Keratinocyte (primary cell): ENCODE data around the gene THOC2. TPM values are rescaled to one million over a fixed set of nuclear protein-coding genes. Genes with fewer than 3 reads are reported as not detected.

ENCODE experiments used
- DNase-seq: peaks from one replicate; pipeline ENCODE4 v3.0.0-alpha.2; 2011; ENCODE audit warnings: low read depth, missing footprints, low spot score
- FAIRE-seq: peaks from 2 replicates; lab custom pipeline; 2011; peaks lifted over from hg19 to GRCh38; lab: Jason Lieb, UNC
- H2AFZ ChIP-seq: 2 replicates; pipeline ENCODE4 v1.6.0; 2012; ENCODE audit warnings: low read length, control low read depth, inconsistent platforms; ENCODE audit not compliant: control insufficient read depth
- H3K27ac ChIP-seq: 2 replicates; pipeline ENCODE4 v1.5.1; 2011; ENCODE audit warnings: low read length; ENCODE audit not compliant: control insufficient read depth, insufficient read depth
- H3K27me3 ChIP-seq: 3 replicates; pipeline ENCODE4 v1.6.0; 2011; ENCODE audit warnings: low read length; ENCODE audit not compliant: control insufficient read depth, insufficient read depth; ENCODE audit errors: extremely low read depth
- H3K36me3 ChIP-seq, 2 experiments: 2 replicates in 1 of 2; 3 replicates in 1 of 2; pipeline ENCODE4 v1.5.1; 2011; ENCODE audit warnings: low read length in 2 of 2, mild to moderate bottlenecking in 1 of 2; ENCODE audit not compliant: control insufficient read depth in 2 of 2, insufficient read depth in 2 of 2; ENCODE audit errors: extremely low read depth in 1 of 2
- H3K4me1 ChIP-seq: 3 replicates; pipeline ENCODE4 v1.5.1; 2011; ENCODE audit warnings: low read length; ENCODE audit not compliant: control insufficient read depth, insufficient read depth; ENCODE audit errors: extremely low read depth
- H3K4me2 ChIP-seq: 3 replicates; pipeline ENCODE4 v1.6.0; 2011; ENCODE audit warnings: low read depth, low read length; ENCODE audit not compliant: control insufficient read depth, insufficient read depth; ENCODE audit errors: extremely low read depth
- H3K4me3 ChIP-seq, 3 experiments: fragments of 200-600 bp in 1 of 3; sonication (generic) in 1 of 3; 2 replicates in 2 of 3; 3 replicates in 1 of 3; pipeline ENCODE4 v1.5.1; 2011 to 2016; ENCODE audit warnings: low read length in 3 of 3, mild to moderate bottlenecking in 3 of 3, control low read depth in 2 of 3, inconsistent platforms in 1 of 3, low read depth in 1 of 3, mixed read lengths in 1 of 3, mixed run types in 1 of 3, moderate library complexity in 1 of 3; ENCODE audit not compliant: control insufficient read depth in 2 of 3, insufficient read depth in 2 of 3; ENCODE audit errors: extremely low read depth in 1 of 3
- H3K79me2 ChIP-seq: 2 replicates; pipeline ENCODE4 v1.6.0; 2012; ENCODE audit warnings: low read length; ENCODE audit not compliant: control insufficient read depth, insufficient read depth
- H3K9ac ChIP-seq: 3 replicates; pipeline ENCODE4 v1.6.0; 2011; ENCODE audit warnings: low read length; ENCODE audit not compliant: control insufficient read depth, insufficient read depth; ENCODE audit errors: extremely low read depth
- H3K9me1 ChIP-seq: 3 replicates; pipeline ENCODE4 v1.6.0; 2011; ENCODE audit warnings: low read length; ENCODE audit not compliant: control insufficient read depth, insufficient read depth; ENCODE audit errors: extremely low read depth
- H3K9me3 ChIP-seq: 2 replicates; pipeline ENCODE4 v1.5.1; 2012; ENCODE audit warnings: low read depth, low read length; ENCODE audit not compliant: control insufficient read depth
- H4K20me1 ChIP-seq: 3 replicates; pipeline ENCODE4 v1.6.0; 2011; ENCODE audit warnings: low read length; ENCODE audit not compliant: control insufficient read depth, insufficient read depth; ENCODE audit errors: extremely low read depth
- EZH2 ChIP-seq: IDR thresholded peaks from one replicate; pipeline ENCODE4 v1.6.1; 2012; ENCODE audit warnings: inconsistent platforms, mild to moderate bottlenecking, low read length, moderate library complexity
- dilution Hi-C: fragments of 300-500 bp; cut with MboI; formaldehyde crosslinking; loops from one replicate; pipeline ENCODE4 v1.7.0; 2020; ENCODE audit warnings: low sequenced_read_pairs; ENCODE audit not compliant: extremely low pct_ligation_motif_present
- polyA plus RNA-seq, 5 experiments: library from polyadenylated mRNA; depleted of rRNA in 3 of 5; stranded (reverse) in 3 of 5; stranded (forward) in 1 of 5; unstranded in 1 of 5; fragments of >200 nt; gene quantifications; 1 replicate in 1 of 5; 2 replicates in 3 of 5; 3 replicates in 1 of 5; pipeline versions ENCODE4 v1.2.1 to v1.2.3, GENCODE V29; 2011 to 2012; ENCODE audit warnings: missing spikeins in 2 of 5, low read depth in 1 of 5, low replicate concordance in 1 of 5
- small RNA-seq, 3 experiments: library from RNA; depleted of rRNA; stranded (forward); fragments of <200 nt; gene quantifications; one replicate each; pipeline ENCODE3, GENCODE V24; 2012; ENCODE audit warnings: low read depth in 3 of 3, low replicate concordance in 1 of 3; ENCODE audit not compliant: insufficient read length in 3 of 3
- TF ChIP-seq, protein P1 (sequence below), 3 experiments: IDR thresholded peaks in 1 of 3; conservative IDR thresholded peaks in 1 of 3; optimal IDR thresholded peaks in 1 of 3; 2 replicates in 2 of 3; 3 replicates in 1 of 3; pipeline versions ENCODE3 to v1.5.1; 2011; ENCODE audit warnings: low read length in 3 of 3, mild to moderate bottlenecking in 3 of 3, moderate library complexity in 2 of 3, control low read depth in 1 of 3, inconsistent platforms in 1 of 3; ENCODE audit not compliant: insufficient read depth in 2 of 3; ENCODE audit errors: extremely low read depth in 1 of 3

THOC2 gene
- polyA plus RNA-seq, 1 donor (not counting 4 experiments of a cell fraction or from before 2014, with no cell fraction given) = 61.1 TPM

GRCh38 chrX:123561439-123562215, 171.2 kb downstream of the THOC2 start:
- TF ChIP-seq, protein P1, sequence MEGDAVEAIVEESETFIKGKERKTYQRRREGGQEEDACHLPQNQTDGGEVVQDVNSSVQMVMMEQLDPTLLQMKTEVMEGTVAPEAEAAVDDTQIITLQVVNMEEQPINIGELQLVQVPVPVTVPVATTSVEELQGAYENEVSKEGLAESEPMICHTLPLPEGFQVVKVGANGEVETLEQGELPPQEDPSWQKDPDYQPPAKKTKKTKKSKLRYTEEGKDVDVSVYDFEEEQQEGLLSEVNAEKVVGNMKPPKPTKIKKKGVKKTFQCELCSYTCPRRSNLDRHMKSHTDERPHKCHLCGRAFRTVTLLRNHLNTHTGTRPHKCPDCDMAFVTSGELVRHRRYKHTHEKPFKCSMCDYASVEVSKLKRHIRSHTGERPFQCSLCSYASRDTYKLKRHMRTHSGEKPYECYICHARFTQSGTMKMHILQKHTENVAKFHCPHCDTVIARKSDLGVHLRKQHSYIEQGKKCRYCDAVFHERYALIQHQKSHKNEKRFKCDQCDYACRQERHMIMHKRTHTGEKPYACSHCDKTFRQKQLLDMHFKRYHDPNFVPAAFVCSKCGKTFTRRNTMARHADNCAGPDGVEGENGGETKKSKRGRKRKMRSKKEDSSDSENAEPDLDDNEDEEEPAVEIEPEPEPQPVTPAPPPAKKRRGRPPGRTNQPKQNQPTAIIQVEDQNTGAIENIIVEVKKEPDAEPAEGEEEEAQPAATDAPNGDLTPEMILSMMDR (optimal IDR thresholded peaks at IDR 0.05 in 1 of 3, IDR thresholded peaks at IDR 0.05 in 1 of 3, conservative IDR thresholded peaks at IDR 0.05 in 1 of 3; ENCODE audit: extremely low read depth in 1 of 3, insufficient read depth in 2 of 3, low read length in 3 of 3) = no peak
- TF ChIP-seq EZH2 = no peak
- H4K20me1 ChIP-seq = no peaks in the 10 kb centered on the region
- FAIRE-seq (no peak), DNase-seq (no peak)
- dilution Hi-C loops = no loop called here
- no peaks in the 10 kb centered on the region for H3K27me3 ChIP-seq
- no peak overlapping the region for H3K27ac ChIP-seq
- no peaks in the 10 kb centered on the region for H3K36me3 ChIP-seq
- H3K9me1 ChIP-seq = no peaks in the 10 kb centered on the region
- peaks cover 2% of the 10 kb centered on the region for H3K9me3 ChIP-seq
- H3K9ac ChIP-seq = no peak overlapping the region
- H3K4me1 ChIP-seq = no peaks in the 10 kb centered on the region
- H3K79me2 ChIP-seq = no peaks in the 10 kb centered on the region
- no peak overlapping the region for H3K4me3 ChIP-seq
- no peak overlapping the region for H2AFZ ChIP-seq
- H3K4me2 ChIP-seq = no peak overlapping the region

DNA sequence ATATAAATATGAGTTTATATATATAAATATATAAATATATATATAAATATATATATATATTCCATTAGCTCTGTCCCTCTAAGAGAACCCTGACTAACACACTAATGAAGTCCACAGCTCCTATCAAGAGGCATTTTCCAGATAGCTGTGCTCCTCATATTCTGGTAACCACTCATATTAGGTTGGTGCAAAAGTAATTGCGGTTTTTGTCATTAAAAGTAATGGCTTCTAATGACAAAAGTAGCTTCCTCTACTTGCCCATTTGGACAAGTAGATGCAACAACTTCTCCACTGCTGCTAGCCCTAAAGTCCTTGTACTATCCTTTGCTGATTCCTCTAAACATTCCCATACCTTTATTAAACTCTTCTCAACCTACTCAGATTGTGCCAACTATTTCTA, 182.0 kb downstream of the THOC2 start:
- no peak for TF ChIP-seq EZH2
- TF ChIP-seq, protein P1 (optimal IDR thresholded peaks at IDR 0.05 in 1 of 3, IDR thresholded peaks at IDR 0.05 in 1 of 3, conservative IDR thresholded peaks at IDR 0.05 in 1 of 3; ENCODE audit: extremely low read depth in 1 of 3, insufficient read depth in 2 of 3, low read length in 3 of 3) = no peak
- dilution Hi-C loops = no loop called here
- Histone ChIP-seq H2AFZ (no peak overlapping the region), H3K36me3 (no peaks in the 10 kb centered on the region), H3K9me1 (no peaks in the 10 kb centered on the region), H4K20me1 (no peaks in the 10 kb centered on the region), H3K9me3 (no peaks in the 10 kb centered on the region), H3K27ac (no peak overlapping the region), H3K9ac (no peak overlapping the region), H3K4me1 (no peaks in the 10 kb centered on the region), H3K4me2 (no peak overlapping the region), H3K79me2 (no peaks in the 10 kb centered on the region), H3K27me3 (no peaks in the 10 kb centered on the region), H3K4me3 (no peak overlapping the region)
- DNase-seq (no peak), FAIRE-seq (no peak)

Small RNA genes lying within 50 kb of the gene (small RNA-seq; reads per million reads assigned to genes)
- 0 reads per million in 3 experiments for gene AL030996.1
- gene RNU7-69P = 0 to 0.25 (median 0) reads per million in 3 experiments

Other genes starting within 250 kb of the THOC2 start
- 13.2 to 18.3 TPM (median 14.5 TPM) in 3 replicates for gene XIAP, start 127.0 kb upstream of the THOC2 start, polyA plus RNA-seq
- gene STAG2, start 228.7 kb upstream of the THOC2 start, polyA plus RNA-seq = 24.9 to 42.9 TPM (median 26.5 TPM) in 3 replicates